Activated naive CD8-positive, alpha-beta T cell (primary cell): ENCODE measurements around the gene SLC25A34.
"Not testable (repeated sequence)": the region's sequence is repeated elsewhere in the genome, so short reads cannot be mapped to it uniquely, and the experiment has no call there.

Source experiments
- H3K27ac Mint-ChIP-seq: one replicate; pipeline ENCODE4 v1.8.0; 2021; ENCODE audit warnings: mixed read lengths
- H3K27me3 Mint-ChIP-seq: one replicate; pipeline ENCODE4 v1.8.0; 2021; ENCODE audit warnings: mixed read lengths
- H3K36me3 Mint-ChIP-seq: one replicate; pipeline ENCODE4 v1.8.0; 2021; ENCODE audit warnings: mixed read lengths
- H3K4me1 Mint-ChIP-seq: one replicate; pipeline ENCODE4 v1.8.0; 2021; ENCODE audit warnings: low read depth, mixed read lengths
- H3K4me3 Mint-ChIP-seq: one replicate; pipeline ENCODE4 v1.8.0; 2021; ENCODE audit warnings: mild to moderate bottlenecking, mixed read lengths
- H3K9me3 Mint-ChIP-seq: one replicate; pipeline ENCODE4 v1.8.0; 2021; ENCODE audit warnings: low read depth, mixed read lengths

The SLC25A34 gene

GRCh38 chr1:15736038-15736891 is at the start of gene SLC25A34:
TSS of gene SLC25A34 (plus strand) at chr1:15736258. CDS start at chr1:15736486, 228 bp downstream.
- Mint-ChIP-seq H3K4me1 (peaks cover 1% of the 10 kb centered on the region), H3K27ac (no peak within 1 kb of the TSS), H3K4me3 (no peak within 1 kb of the TSS), H3K36me3 (no peaks in the 10 kb centered on the region), H3K27me3 (no peaks in the 10 kb centered on the region), H3K9me3 (no peaks in the 10 kb centered on the region)

DNA sequence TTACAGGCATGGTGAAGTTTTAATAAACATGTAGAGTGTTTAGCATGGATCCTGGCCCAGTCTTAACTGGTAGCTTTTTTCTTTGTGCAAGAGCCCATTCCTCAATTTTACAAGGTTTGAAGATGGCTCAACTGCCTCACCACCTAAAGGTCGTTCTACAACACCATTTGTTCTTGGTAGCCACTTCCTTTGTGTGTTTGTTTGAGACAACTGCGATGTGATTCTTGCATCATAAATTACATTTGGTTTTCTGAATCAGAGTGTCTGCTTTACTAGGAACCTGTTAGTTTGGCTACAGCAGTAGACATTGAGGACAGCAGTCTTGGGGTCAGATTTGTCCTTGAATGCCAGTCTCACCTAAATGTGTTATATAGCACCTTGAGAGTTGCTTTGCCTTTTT is 48.6 kb upstream of the SLC25A34 start:
- Mint-ChIP-seq H3K9me3 (no peaks in the 10 kb centered on the region), H3K4me3 (peak overlapping the region; percentile 5), H3K36me3 (peaks cover 2% of the 10 kb centered on the region), H3K27me3 (no peaks in the 10 kb centered on the region), H3K27ac (peak overlapping the region; percentile 61), H3K4me1 (peaks cover 39% of the 10 kb centered on the region)

- Mint-ChIP-seq H3K27ac (no peak overlapping the region), H3K27me3 (no peaks in the 10 kb centered on the region)
Observed at GRCh38 chr1:15690317-15690716, 45.7 kb upstream of the SLC25A34 start.

GRCh38 chr1:15691434-15692032 is 44.5 kb upstream of the SLC25A34 start:
- peak overlapping the region; percentile 46 for H3K27ac Mint-ChIP-seq
- H3K27me3 Mint-ChIP-seq, result no peaks in the 10 kb centered on the region
- H3K36me3 Mint-ChIP-seq, result peaks cover 5% of the 10 kb centered on the region
- H3K9me3 Mint-ChIP-seq, result no peaks in the 10 kb centered on the region
- no peak overlapping the region for H3K4me3 Mint-ChIP-seq
- peaks cover 42% of the 10 kb centered on the region for H3K4me1 Mint-ChIP-seq

More at GRCh38 chr1:15690317-15690716, 45.7 kb upstream of the SLC25A34 start:
- H3K4me3 Mint-ChIP-seq, result no peak overlapping the region
- H3K9me3 Mint-ChIP-seq, result no peaks in the 10 kb centered on the region
- H3K4me1 Mint-ChIP-seq, result peaks cover 46% of the 10 kb centered on the region
- peaks cover 5% of the 10 kb centered on the region for H3K36me3 Mint-ChIP-seq

GRCh38 chr1:15692121-15692682 is 43.9 kb upstream of the SLC25A34 start:
- Mint-ChIP-seq H3K9me3 (no peaks in the 10 kb centered on the region), H3K36me3 (peaks cover 5% of the 10 kb centered on the region), H3K27me3 (no peaks in the 10 kb centered on the region), H3K4me3 (no peak overlapping the region), H3K27ac (peak overlapping the region; percentile 28), H3K4me1 (peaks cover 48% of the 10 kb centered on the region)

GRCh38 chr1:15693371-15693770 is 42.7 kb upstream of the SLC25A34 start:
- H3K9me3 Mint-ChIP-seq, result no peaks in the 10 kb centered on the region

GRCh38 chr1:15696956-15697521 is 39.0 kb upstream of the SLC25A34 start:
- Mint-ChIP-seq H3K27ac (peak overlapping the region; percentile 92), H3K27me3 (no peaks in the 10 kb centered on the region), H3K36me3 (peaks cover 3% of the 10 kb centered on the region), H3K4me3 (peak overlapping the region; percentile 84), H3K9me3 (no peaks in the 10 kb centered on the region), H3K4me1 (peaks cover 48% of the 10 kb centered on the region)

More at GRCh38 chr1:15693371-15693770, 42.7 kb upstream of the SLC25A34 start:
- no peaks in the 10 kb centered on the region for H3K27me3 Mint-ChIP-seq
- peaks cover 3% of the 10 kb centered on the region for H3K36me3 Mint-ChIP-seq
- H3K27ac Mint-ChIP-seq, result peak overlapping the region; percentile 82
- H3K4me3 Mint-ChIP-seq, result no peak overlapping the region
- H3K4me1 Mint-ChIP-seq, result peaks cover 47% of the 10 kb centered on the region

DNA sequence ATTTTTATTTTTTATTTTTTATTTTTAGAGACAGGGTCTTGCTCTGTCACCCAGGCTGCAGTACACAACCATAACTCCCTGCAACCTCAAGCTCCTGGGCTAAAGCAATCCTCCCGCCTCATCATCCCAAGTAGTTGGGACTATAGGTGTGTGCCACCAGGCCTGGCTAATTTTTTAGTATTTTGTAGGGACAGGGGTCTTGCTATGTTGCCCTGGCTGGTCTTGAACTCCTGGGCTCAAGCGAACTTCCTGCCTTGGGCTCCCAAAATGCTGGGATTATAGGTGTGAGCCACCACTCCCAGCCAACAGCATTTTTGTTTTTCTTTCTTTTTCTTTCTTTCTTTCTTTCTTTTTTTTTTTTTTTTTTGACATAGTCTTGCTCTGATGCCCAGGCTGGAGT is 37.9 kb upstream of the SLC25A34 start:
- Mint-ChIP-seq H3K9me3 (no peaks in the 10 kb centered on the region), H3K27me3 (no peaks in the 10 kb centered on the region), H3K27ac (peak overlapping the region; percentile 34), H3K4me3 (no peak overlapping the region), H3K4me1 (peaks cover 46% of the 10 kb centered on the region), H3K36me3 (peaks cover 3% of the 10 kb centered on the region)

DNA sequence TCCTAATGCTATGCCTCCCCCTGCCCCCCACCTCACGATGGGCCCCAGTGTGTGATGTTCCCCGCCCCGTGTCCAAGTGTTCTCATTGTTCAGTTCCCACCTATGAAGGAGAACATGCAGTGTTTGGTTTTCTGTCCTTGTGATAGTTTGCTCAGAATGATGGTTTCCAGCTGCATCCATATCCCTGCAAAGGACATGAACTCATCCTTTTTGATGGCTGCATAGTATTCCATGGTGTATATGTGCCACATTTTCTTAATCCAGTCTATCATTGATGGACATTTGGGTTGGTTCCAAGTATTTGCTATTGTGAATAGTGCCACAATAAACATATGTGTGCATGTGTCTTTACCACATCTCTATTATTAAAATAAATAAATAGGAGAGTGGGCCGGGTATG is 36.7 kb upstream of the SLC25A34 start:
- not testable (repeated sequence) for H3K27ac Mint-ChIP-seq, H3K27me3 Mint-ChIP-seq, H3K4me3 Mint-ChIP-seq, H3K36me3 Mint-ChIP-seq, H3K9me3 Mint-ChIP-seq
- H3K4me1 Mint-ChIP-seq, result peaks cover 45% of the 10 kb centered on the region

GRCh38 chr1:15700508-15700907 is 35.5 kb upstream of the SLC25A34 start:
- no peaks in the 10 kb centered on the region for H3K27me3 Mint-ChIP-seq
- H3K9me3 Mint-ChIP-seq, result no peaks in the 10 kb centered on the region
- H3K27ac Mint-ChIP-seq, result no peak overlapping the region
- H3K4me1 Mint-ChIP-seq, result peaks cover 36% of the 10 kb centered on the region
- H3K36me3 Mint-ChIP-seq, result no peaks in the 10 kb centered on the region
- no peak overlapping the region for H3K4me3 Mint-ChIP-seq

- H3K36me3 Mint-ChIP-seq, result peaks cover 2% of the 10 kb centered on the region
Observed at GRCh38 chr1:15701784-15702183, 34.3 kb upstream of the SLC25A34 start.

DNA sequence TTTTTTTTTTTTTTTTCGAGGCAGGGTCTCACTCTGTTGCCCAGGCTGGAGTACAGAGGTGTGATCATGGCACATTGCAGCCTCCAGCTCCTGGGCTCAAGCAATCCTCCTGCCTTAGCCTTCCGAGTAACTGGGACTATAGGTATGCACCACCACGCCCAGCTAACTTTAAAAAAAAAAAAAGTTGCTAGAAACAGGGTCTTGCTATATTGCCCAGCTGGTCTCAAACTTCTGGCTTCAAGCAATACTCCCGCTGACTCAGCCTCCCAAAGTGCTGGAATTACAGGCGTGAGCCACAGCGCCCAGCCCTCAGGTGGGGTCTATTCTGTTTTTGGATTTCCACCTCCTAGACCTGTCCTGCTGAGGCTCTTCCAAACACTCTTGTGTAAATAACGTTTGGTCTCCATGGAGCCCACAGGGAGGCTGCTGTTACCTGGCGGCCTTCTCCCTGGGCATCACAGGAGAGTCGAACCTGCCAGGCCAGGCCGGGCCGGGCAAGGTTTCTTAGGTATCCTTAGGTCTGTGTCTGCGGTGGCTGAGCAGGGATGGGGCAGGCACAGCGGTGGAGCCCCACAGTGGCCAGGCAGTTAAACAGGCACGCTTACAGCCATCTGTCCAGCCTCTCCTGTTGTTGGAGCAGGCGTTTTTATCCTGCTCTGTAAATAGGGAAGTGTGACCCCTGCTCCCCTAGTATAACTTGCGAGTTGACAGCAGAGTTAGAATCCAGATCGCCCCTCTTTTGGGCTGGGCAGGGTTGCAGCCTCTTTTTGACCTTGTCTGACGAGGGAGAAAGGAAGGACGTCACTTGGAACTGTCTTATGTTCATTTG is 33.1 kb upstream of the SLC25A34 start:
- Mint-ChIP-seq H3K27ac (no peak overlapping the region), H3K27me3 (no peaks in the 10 kb centered on the region)

More at GRCh38 chr1:15701784-15702183, 34.3 kb upstream of the SLC25A34 start:
- Mint-ChIP-seq H3K4me3 (no peak overlapping the region), H3K27me3 (no peaks in the 10 kb centered on the region), H3K27ac (no peak overlapping the region), H3K9me3 (no peaks in the 10 kb centered on the region), H3K4me1 (peaks cover 30% of the 10 kb centered on the region)

DNA sequence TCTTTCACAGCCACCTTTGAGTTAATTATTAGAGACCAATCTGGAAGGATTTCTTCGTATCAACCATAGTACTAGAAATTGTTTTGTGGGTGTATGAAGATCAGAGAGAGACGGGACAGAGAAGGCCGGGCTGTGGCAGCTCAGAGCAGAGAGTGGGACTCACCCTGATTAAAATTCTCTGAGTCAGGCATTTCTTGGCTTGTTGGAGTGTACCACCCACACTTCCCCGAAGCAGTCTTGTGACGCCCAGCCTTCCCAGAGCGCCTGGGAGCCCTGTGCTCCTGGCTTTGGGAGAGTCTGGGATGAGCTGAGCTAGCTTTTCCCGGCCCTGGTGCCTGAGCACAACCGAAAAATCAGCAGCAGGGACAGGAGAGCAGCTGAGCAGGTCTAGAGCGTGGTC is 32.5 kb upstream of the SLC25A34 start:
- no peaks in the 10 kb centered on the region for H3K9me3 Mint-ChIP-seq
- no peak overlapping the region for H3K27ac Mint-ChIP-seq
- peaks cover 16% of the 10 kb centered on the region for H3K4me1 Mint-ChIP-seq

More for the DNA sequence above, 33.1 kb upstream of the SLC25A34 start:
- Mint-ChIP-seq H3K4me1 (peaks cover 19% of the 10 kb centered on the region), H3K4me3 (no peak overlapping the region), H3K36me3 (peaks cover 2% of the 10 kb centered on the region), H3K9me3 (no peaks in the 10 kb centered on the region)

DNA sequence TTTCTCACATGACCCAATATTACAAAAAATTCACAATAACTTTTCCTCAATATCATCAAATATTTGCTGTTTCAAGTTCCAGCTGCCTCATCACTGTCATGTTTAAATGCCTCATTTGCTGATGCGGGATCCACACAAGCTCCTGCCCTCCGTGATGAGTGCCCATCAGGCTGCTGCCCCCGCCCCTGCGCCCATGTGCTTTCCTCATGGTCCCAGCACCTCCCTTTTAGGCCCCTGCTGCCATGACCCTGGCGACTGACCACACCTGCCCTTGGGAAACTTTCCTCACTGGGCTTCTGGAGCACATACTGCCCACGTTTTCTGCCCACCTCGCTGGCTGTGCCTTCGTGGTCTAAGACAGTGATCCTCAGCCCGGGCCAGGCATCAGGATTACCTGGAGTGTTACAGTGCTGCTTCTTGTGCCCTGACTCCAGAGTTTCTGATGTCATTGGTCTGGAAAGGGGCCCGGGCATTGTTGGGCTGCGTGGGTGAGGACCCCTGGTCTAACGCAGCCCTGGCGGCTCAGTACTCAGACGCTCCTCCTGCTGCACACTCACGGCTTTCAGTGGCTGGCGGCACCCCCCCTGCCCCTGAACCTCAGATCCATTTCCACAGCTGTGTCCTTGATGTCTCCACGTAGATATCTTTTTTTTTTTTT is 31.4 kb upstream of the SLC25A34 start:
- peaks cover 2% of the 10 kb centered on the region for H3K36me3 Mint-ChIP-seq
- H3K4me3 Mint-ChIP-seq, result no peak overlapping the region
- no peak overlapping the region for H3K27ac Mint-ChIP-seq
- peaks cover 17% of the 10 kb centered on the region for H3K4me1 Mint-ChIP-seq
- H3K27me3 Mint-ChIP-seq, result no peaks in the 10 kb centered on the region
- H3K9me3 Mint-ChIP-seq, result no peaks in the 10 kb centered on the region

More for the DNA sequence above, 32.5 kb upstream of the SLC25A34 start:
- Mint-ChIP-seq H3K36me3 (peaks cover 2% of the 10 kb centered on the region), H3K27me3 (no peaks in the 10 kb centered on the region), H3K4me3 (no peak overlapping the region)
